Measurements from ENCODE around the gene SEL1L.

SEL1L gene

GRCh38 chr14:81459912-81460311 lies 73.7 kb downstream of the SEL1L start:
- DNase-seq (ENCODE audit: extremely low read depth, low read depth), result no peak
- TF ChIP-seq, protein P1, sequence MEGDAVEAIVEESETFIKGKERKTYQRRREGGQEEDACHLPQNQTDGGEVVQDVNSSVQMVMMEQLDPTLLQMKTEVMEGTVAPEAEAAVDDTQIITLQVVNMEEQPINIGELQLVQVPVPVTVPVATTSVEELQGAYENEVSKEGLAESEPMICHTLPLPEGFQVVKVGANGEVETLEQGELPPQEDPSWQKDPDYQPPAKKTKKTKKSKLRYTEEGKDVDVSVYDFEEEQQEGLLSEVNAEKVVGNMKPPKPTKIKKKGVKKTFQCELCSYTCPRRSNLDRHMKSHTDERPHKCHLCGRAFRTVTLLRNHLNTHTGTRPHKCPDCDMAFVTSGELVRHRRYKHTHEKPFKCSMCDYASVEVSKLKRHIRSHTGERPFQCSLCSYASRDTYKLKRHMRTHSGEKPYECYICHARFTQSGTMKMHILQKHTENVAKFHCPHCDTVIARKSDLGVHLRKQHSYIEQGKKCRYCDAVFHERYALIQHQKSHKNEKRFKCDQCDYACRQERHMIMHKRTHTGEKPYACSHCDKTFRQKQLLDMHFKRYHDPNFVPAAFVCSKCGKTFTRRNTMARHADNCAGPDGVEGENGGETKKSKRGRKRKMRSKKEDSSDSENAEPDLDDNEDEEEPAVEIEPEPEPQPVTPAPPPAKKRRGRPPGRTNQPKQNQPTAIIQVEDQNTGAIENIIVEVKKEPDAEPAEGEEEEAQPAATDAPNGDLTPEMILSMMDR (IDR thresholded peaks at IDR 0.05; ENCODE audit: low read depth, low read length), result no peak

- TF ChIP-seq, protein P1 (IDR thresholded peaks at IDR 0.05; ENCODE audit: low read depth, low read length), result no peak
- no peak for DNase-seq (ENCODE audit: extremely low read depth, low read depth)
Measured at GRCh38 chr14:81458352-81458751, 75.3 kb downstream of the SEL1L start.

DNA sequence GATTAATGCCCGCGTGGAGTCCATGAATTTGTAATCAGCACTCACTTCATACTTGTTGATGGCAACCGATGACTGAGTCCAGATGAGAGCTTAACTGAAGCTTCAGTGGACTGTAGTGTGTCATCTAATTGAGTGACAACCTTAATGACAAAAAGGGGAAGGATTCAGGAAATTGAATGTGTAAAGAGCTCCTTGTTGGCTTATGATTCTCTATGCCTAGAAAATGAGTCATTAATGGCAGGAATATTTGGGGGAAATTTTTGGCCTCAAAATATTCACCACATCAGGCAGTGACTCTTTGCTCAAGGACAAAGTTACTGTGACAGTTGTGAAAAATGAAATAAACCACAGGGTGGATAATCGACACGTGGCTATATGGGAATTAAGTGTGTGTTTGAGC lies 78.3 kb downstream of the SEL1L start:
- DNase-seq (ENCODE audit: extremely low read depth, low read depth), result no peak
- TF ChIP-seq, protein P1 (IDR thresholded peaks at IDR 0.05; ENCODE audit: low read depth, low read length), result no peak

GRCh38 chr14:81454572-81455218 lies 79.0 kb downstream of the SEL1L start:
- no peak for DNase-seq (ENCODE audit: extremely low read depth, low read depth)
- TF ChIP-seq, protein P1 (IDR thresholded peaks at IDR 0.05; ENCODE audit: low read depth, low read length), result no peak

- TF ChIP-seq, protein P1 (IDR thresholded peaks at IDR 0.05; ENCODE audit: low read depth, low read length), result peak; percentile 90
- peak; percentile 31 for DNase-seq (ENCODE audit: extremely low read depth, low read depth)
Measured at GRCh38 chr14:81453166-81453766, 80.4 kb downstream of the SEL1L start.

DNA sequence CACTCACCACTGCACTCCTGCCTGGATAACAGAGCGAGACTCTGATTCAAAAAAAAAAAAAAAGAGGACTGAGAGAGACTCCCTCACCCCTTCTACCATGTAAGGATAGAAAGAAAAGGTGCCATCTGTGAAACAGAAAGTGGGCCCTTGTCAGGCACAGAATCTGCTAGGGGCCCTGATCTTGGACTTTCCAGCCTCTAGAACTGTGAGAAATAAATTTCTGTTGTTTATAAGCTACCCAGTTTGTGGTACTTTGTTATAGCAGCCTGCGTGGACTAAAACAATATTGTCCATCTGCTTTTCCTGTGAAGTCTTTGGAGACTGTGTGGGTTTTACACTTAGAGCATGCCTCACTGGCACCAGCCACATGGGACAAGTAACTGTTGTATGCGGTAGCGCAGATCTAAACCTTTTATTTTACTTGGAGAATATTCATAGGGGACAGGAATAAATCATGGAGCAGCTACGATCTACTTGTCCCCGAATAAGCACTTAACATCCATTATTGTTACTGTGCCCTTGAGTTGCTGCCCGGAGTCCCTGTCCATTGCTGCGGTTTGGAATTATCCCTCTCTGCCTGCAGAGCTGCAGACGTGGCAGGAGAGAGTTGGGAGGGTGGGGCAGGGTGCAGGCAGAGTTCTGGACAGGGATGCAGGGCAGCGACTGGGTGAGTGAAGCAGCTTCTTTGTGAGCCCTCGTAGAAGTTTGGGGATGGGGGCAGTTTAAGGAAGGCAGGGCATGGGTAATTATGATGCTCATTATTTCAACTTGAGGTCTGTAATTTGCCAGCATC lies 81.1 kb downstream of the SEL1L start:
- no peak for DNase-seq (ENCODE audit: extremely low read depth, low read depth)
- TF ChIP-seq, protein P1 (IDR thresholded peaks at IDR 0.05; ENCODE audit: low read depth, low read length), result no peak

GRCh38 chr14:81450976-81451375 lies 82.7 kb downstream of the SEL1L start:
- DNase-seq (ENCODE audit: extremely low read depth, low read depth), result no peak
- TF ChIP-seq, protein P1 (IDR thresholded peaks at IDR 0.05; ENCODE audit: low read depth, low read length), result no peak

All from AG09319 (cell line).